HG03342 (cell line): ENCODE data around the gene PCAT7.
"Not testable (repeated sequence)": the region's sequence is repeated elsewhere in the genome, so short reads cannot be mapped to it uniquely, and the experiment has no call there.

ENCODE experiments used
- ATAC-seq: cut with Tn5 transposase; IDR thresholded peaks from one replicate; pipeline ENCODE4 v1.9.1; 2021; ENCODE audit warnings: mild to moderate bottlenecking, moderate library complexity; ENCODE audit not compliant: unreplicated experiment

Gene PCAT7

DNA sequence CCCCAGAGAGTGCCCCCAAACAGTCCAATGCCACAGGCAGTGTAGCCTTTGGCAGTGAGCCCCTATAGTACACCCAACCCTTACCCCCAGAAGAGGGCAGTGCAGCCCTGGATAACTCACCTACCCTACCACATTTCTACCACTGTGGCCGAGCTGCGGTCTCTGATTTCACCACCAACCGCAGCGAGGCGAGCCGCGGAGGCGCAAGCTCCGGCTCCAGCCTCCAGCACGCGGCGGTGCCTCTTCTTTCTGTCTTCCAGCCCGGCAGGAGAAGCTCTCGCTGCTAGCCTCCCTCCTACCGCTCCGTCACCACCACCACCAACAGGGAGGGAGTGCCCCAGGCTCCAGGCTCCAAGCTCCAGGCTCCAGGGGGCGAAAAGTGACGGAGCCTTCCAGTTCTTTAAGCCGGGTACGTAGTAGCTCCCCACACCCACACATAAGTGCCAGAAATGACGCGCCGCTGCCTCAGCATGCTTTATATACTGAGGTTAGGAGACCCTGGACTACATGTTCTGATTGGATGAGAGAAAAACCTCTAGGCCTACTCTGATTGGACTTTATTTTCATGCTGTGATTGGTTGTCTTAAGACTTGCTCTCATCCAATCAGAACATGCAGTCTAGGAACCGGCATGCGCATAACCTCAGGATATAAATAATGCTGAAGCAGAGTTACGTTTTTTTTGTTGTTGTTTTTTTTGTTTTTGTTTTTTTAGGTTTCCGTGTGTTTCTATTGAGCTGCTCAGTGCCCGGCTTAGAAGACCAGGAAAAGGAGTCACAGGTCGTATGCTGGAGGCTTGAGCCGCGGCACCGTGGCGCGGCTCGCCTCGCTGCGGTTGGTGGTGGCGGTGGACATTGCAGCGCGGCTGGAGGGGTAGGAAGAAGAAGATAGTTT is at the start of gene PCAT7:
TSS of gene PCAT7 (plus strand) at position 645 of the 893 bp plus-strand sequence.
- no peak for ATAC-seq

GRCh38 chr9:94506370-94506769 is 48.5 kb upstream of the PCAT7 start:
- not testable (repeated sequence) for ATAC-seq

DNA sequence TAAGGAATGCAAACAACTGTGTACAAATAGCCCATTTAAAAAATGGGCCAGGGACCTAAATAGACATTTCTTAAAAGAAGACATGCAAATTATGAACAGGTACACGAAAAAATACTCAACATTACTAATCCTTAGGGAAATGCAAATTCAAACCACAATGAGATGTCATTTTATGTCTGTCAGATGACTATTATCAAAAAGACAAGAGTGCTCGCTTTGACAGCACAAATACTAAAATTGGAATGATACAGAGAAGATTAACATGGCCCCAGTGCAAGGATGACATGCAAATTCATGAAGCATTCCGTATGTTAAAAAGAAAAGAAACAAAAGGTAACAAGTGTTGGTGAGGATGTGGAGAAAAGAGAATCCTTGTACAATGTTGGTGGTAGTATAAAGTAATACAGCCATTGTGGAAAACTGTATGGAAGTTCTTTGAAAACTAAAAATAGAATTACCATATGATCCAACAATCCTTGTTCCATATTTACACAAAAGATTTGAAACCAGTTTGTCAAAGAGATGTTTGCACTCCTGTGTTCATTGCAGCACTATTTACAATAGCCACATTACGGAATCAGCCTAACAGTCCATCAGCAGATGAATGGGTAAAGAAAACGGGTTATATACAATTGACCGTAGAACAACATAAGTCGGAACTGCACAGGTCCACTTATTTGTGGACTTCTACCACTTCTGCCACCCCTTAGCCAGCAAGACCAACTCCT is 47.2 kb upstream of the PCAT7 start:
- ATAC-seq: no peak

DNA sequence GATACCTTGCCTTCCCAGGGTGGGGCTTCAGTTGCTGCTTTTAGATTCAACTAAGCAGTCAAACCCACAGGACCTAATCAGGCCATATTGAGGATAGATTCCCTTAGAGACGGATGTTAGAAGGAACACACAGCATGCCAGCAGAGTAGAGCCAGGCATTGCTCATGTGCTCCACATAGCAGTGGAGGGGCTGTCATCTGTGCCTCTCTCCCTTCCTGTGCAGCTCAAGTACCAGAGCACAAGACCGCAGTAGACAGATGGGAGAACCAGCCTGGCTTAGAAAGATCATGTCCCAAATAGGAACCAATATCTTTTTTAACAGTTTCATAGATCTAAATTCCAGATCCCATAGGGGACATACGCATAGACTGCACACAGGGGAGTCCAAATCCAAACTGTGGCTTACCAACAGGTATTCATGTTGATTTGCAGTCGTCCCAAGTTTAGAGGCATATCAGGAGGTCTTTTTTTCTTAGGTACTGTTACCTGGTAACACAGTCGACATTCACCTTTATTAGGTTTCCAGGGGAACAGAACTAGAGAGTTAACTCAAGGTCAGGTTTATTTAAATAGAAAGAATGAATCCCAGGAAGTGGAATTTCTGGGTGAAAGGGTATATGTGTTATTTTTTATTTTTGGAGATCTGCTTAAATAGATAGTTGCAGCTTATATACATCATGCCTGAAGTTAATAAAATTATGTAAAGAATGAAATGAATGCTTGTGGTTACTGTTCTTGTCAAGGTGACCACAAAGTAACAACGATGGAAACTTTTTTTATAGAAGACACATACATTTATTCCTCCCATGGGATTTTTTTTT is 43.5 kb upstream of the PCAT7 start:
- no peak for ATAC-seq

DNA sequence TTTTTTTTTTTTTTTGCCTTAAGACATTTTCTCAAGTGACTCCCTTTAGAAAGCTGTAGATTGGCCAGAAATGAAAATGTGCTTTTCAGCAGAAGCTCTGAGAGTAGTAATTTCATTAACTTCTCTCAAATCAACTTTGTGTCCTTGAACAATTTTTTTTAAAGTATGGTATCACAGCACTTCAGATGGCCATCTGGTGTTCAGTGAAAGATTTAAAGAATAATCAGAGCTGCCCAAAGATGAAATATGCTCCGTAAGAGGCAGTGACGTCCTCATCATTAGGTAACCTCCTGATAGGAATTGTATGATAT is 43.0 kb upstream of the PCAT7 start:
- ATAC-seq: no peak

DNA sequence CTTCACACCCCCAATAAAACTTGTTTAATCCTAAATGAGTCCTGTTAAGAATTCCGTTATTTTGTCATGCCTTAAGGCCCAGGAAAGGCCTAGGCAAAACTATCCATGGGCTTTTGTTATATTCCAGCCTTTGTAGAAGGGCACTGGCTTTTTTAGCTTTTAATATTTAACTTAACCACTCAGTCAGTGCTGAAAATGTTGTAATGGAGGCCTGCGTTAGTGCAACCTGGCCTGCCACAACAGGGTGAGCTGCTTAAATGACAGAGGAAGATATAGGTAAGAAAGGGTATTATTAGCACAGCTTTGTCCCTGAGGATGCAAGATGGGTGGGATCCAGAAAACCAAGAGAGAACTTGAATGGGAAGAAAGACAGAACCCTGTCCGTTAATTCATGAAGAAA is 40.2 kb upstream of the PCAT7 start:
- ATAC-seq: no peak

DNA sequence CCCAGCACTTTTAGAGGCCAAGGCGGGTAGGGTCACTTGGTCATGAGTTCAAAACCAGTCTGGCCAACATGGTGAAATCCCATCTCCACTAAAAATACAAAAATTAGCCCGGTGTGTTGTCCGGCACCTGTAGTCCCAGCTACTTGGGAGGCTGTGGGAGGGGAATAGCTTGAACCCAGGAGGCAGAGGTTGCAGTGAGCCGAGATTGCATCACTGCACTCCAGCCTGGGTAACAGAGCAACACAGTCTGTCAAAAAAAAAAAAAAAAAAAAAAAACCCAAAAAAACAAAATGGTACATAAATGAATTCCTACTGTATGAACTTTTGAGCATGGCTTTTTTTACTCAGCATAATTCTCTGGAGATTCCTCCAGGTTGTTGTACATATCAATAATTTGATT is 37.6 kb upstream of the PCAT7 start:
- ATAC-seq: no peak

DNA sequence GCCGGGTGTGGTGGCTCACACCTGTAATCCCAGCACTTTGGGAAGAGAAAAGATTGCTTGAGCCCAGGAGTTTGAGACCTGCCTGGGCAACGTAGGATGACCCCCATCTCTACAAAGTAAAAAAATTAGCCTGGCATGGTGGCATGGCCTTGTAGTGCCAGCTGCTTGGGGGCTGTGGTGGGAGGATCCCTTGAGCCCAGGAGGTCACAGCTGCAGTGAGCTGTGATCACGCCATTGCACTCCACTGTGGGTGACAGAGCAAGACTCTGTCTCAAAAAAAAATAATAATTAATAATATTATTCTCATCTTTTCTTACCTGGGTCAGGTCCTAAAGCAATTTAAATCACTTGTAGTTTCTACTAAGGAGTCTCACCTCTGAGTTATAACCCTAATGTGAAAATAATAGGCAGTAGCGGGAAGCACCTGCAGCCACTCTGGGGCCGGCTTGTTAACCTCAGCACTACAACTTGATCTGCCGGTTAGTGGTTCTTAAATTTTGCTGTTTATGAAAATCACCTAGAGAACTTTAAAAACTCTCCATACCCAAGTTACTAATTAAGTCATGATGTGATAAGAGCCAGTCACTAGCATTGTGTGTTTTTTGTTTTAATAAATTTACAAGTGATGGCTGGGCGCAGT is 29.4 kb upstream of the PCAT7 start:
- ATAC-seq: no peak

GRCh38 chr9:94526271-94526670 is 28.6 kb upstream of the PCAT7 start:
- no peak for ATAC-seq

DNA sequence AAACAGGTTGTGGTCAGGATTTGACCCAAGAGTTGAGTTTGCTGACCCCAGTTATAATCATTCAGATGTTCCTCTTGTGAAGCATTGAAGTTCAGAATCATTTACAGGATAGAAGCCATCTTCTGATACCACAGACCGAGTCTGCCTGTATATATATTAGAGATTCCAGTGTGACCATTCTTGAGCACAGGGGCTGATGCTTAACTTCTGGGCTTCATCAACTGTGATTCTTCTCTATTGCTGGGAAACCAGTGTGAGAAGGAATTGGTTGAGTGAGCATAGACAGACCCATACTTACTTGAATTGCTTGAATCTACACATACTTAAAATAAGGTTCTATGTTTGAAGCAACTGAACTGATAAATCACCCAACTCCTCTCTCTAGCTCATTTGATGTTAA is 27.9 kb upstream of the PCAT7 start:
- no peak for ATAC-seq

- no peak for ATAC-seq
Measured at GRCh38 chr9:94528886-94529285, 26.0 kb upstream of the PCAT7 start.

DNA sequence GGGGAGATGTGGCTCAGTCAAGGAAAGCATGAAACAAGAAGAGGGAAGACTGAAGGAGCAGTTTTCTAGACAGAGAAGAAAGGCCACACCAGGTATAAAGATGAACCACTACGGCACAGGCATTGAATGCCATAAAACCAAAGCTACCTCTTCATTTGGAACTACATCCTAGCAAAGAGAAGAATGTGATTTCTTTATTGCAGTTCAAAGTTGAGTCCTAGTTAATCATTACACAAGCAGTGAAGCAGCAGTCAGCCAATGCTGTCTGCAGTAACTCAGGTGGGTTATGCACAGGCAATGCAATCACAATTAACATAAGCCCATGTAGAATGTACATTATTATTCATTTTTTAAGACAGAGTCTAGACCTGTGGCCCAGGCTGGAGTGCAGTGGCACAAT is 21.7 kb upstream of the PCAT7 start:
- no peak for ATAC-seq

DNA sequence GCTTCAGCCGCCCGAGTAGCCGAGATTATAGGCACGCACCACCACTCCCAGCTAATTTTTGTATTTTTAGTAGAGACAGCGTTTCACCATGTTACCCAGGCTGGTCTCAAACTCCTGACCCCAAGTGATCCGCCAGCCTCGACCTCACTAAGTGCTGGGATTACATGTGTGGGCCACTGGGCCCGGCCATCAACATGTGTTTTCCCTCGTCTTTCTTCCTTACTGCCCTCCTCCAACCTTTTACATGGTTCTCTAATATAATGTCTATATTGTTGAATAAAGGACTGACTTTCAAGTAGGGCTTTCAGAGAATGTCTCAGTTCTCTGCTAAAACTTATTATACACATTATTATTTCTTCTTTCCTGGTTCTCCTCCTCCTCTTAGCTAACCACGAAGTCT is 21.3 kb upstream of the PCAT7 start:
- ATAC-seq: no peak

DNA sequence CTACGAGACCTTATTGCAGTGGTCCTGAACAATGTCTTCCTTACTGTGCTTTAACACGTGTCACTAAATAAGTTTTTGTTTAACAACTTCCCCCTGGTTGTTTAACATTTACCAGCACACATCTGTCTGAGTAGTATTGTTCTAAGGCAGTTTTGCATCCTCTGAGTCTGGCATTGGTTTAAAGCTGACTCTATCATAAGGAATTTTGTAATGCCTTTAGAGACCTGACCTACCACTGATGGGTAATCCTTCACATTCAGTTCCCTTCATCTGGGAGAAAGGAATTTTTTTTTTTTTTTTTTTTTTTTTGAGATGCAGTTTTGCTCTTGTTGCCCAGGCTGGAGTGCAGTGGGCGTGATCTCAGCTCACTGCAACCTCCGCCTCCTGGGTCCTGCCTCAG is 20.0 kb upstream of the PCAT7 start:
- no peak for ATAC-seq

- no peak for ATAC-seq
Measured at GRCh38 chr9:94538908-94539307, 16.0 kb upstream of the PCAT7 start.

GRCh38 chr9:94544335-94544734 is 10.5 kb upstream of the PCAT7 start:
- not testable (repeated sequence) for ATAC-seq

DNA sequence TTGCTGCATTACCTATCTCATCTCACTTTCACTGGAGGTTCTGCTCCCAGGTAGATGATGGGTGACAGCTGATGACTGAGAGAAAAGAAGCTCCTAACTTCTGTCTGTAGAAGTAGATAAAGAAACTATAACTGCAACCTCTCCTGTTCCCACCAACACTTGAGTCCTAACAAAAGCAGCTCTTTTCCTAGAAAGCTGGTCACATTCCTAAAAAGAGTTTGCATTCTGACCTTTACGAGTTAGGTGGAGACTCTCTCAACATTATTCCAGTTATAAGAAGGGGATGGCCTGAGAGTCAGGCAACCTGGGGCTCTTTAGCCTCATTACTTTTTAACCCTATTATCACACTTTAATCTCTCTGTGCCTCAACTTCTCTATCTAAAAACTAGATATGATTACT is 8.9 kb upstream of the PCAT7 start:
- no peak for ATAC-seq

DNA sequence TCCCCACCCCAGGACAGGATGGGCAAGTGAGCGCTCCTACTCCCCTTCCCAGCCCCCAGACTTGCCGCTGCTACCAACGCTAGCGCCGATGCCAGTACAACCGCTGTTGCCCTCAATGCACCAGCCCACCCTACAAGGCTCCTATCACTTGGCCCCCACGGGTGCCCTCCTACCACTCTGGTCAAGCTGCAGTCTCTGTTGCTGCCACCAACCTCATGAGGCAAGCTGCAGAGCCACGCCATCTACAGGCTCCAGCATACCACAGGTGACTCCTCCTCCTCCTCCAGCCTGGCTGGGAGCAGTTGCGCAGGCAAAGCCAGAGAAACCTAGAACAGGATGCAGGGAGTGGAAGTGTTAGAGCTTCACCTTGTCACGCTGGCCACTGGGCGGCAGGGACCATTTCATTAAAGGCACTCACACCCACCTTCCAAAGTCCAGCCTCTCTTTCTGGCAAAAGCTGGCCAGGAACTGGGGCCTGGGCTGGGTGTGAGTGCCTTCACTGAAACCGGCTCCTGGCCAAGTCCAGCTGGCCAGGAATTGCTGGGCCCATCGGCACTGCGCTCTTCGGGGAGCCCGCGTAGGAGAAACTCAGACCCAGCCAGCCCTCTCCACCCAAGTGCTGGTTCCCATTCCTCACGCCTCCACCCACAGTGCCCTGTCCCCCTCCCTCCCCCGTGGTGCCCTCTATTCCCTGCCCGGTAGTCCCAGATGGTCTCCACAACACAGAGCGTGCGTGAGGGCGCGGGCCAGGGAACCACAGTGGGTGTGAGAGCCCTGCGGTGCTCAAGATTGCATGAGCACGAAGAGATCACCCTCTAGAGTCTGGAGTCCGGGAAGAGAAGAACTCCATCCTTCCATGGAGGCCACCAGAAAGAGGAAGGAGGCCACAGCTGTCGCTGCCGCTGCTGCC is 1.6 kb upstream of the PCAT7 start:
- no peak for ATAC-seq

GRCh38 chr9:94554078-94554438 is 825 bp upstream of the PCAT7 start:
- no peak for ATAC-seq

- ATAC-seq: no peak
Measured at GRCh38 chr9:94557376-94557775, 2.5 kb downstream of the PCAT7 start.
